ENCODE results near the gene SPATA33.
A peak's percentile ranks its signal among the peaks of the same experiment; 100 is the strongest.
"Not testable (repeated sequence)": the region's sequence is repeated elsewhere in the genome, so short reads cannot be mapped to it uniquely, and the experiment has no call there.

Gene SPATA33

DNA sequence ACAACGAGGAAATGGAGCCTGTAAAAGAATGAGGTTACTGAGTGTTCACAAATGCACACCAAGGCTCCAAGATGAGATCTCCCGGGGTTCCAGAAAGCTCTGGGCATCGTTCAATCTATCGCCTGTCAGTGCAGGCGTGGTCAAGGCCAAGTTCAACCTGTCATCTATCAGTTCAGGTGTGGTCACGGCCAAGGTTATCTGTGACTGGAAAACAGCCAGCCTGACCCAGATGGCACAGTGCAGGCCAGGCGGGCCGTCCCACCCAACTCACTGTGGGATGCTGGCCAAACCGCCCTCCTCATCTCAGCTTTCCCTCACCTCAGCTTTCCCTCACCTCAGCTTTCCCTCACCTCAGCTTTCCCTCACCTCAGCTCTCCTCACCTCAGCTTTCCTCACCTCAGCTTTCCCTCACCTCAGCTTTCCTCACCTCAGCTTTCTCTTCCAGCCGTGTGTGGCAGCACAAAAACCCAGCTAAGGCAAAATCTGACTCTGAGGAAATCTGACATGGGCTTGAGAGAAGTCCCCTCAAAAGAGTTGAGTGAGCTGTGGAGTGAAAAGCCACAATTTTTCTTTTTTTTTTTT, 2.5 kb upstream of the SPATA33 start:
- TF ChIP-seq, protein P1, sequence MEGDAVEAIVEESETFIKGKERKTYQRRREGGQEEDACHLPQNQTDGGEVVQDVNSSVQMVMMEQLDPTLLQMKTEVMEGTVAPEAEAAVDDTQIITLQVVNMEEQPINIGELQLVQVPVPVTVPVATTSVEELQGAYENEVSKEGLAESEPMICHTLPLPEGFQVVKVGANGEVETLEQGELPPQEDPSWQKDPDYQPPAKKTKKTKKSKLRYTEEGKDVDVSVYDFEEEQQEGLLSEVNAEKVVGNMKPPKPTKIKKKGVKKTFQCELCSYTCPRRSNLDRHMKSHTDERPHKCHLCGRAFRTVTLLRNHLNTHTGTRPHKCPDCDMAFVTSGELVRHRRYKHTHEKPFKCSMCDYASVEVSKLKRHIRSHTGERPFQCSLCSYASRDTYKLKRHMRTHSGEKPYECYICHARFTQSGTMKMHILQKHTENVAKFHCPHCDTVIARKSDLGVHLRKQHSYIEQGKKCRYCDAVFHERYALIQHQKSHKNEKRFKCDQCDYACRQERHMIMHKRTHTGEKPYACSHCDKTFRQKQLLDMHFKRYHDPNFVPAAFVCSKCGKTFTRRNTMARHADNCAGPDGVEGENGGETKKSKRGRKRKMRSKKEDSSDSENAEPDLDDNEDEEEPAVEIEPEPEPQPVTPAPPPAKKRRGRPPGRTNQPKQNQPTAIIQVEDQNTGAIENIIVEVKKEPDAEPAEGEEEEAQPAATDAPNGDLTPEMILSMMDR (IDR thresholded peaks at IDR 0.05; ENCODE audit: unreplicated experiment in 3 of 3), result no peak
- Mint-ChIP-seq H3K27me3 (ENCODE audit: low read depth) (no peaks in the 10 kb centered on the region), H3K4me1 (peaks cover 11% of the 10 kb centered on the region), H3K9me3 (no peaks in the 10 kb centered on the region), H3K27ac (no peak overlapping the region), H3K36me3 (ENCODE audit: low read depth) (peaks cover 22% of the 10 kb centered on the region), H3K4me3 (peak overlapping the region; percentile 83 to 95 (median 84))

DNA sequence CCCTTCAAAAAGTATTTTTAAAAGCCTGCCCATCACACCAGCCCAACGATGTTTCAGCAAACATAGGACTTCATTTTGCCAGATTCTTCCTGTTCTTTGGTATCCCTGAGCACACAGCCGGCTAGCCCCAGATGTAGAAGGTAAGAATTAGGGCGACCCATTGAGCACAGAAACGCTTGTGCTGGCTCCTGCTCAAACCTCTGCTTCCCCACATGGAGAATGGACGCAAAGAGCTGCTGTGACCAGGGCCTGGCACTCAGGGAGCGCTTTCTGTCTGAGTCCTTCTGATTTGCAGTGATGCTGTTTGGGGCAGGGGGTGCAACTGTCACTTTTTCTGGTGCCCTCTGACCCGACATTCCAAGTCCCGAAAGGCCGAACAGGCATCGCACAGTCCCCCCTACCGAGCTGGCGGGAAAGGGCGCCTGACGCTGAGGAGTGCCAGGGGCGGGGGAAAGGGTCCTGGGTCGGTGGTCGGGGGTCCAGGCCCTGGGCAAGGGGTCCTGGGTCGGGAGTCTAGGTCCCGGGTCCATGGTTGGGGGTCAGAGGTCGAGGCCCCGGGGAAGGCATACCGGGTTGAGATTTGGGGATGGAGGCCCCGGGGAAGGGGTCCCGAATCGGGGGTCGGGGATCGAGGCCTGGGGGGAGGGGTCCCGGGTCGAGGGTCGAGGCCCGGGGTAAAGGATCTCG, 1.1 kb upstream of the SPATA33 start:
- TF ChIP-seq, protein P1 (IDR thresholded peaks at IDR 0.05; ENCODE audit: unreplicated experiment in 3 of 3), result no peak
- H3K4me1 Mint-ChIP-seq, result peaks cover 11% of the 10 kb centered on the region
- H3K27ac Mint-ChIP-seq, result peak overlapping the region in 2 of 3 experiments; percentile 23 to 39
- peaks cover 2% of the 10 kb centered on the region for H3K9me3 Mint-ChIP-seq
- H3K36me3 Mint-ChIP-seq (ENCODE audit: low read depth), result peaks cover 34% of the 10 kb centered on the region
- peak overlapping the region; percentile 83 to 96 (median 95) for H3K4me3 Mint-ChIP-seq
- H3K27me3 Mint-ChIP-seq (ENCODE audit: low read depth), result no peaks in the 10 kb centered on the region

DNA sequence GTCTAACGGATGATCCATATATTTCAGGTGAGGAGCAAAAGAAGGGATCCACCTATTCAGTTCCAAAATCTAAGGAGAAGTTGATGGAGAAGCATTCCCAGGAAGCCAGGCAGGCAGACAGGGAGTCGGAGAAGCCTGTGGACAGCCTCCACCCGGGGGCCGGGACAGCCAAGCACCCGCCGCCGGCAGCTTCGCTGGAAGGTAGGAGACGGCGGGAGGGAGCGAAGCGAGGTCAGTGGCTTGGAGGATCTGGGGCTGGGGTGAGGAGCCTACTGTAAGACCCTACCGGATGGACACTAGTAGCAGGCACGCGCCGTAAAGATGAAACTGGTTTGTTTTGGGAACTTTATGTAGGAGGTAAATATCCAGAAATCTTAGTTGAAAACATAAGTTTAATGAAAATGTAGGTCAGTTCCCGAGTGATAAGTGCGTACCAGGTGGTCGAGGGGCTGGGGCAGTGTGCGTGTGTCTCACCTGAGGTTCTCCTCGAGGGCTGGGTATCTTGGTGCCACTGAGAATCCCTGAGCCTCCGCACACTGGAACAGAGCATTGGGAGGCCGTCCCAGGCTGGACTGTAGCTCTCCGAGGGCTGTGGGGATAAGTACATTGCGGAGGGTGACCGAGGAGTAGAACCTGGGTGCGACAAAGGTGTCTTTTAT, 714 bp downstream of the SPATA33 start:
- Mint-ChIP-seq H3K4me1 (peaks cover 11% of the 10 kb centered on the region), H3K36me3 (ENCODE audit: low read depth) (peaks cover 50% of the 10 kb centered on the region), H3K4me3 (peak overlapping the region; percentile 94 to 96 (median 95)), H3K9me3 (peaks cover 2% of the 10 kb centered on the region), H3K27me3 (ENCODE audit: low read depth) (no peaks in the 10 kb centered on the region), H3K27ac (peak overlapping the region; percentile 29 to 63 (median 56))
- TF ChIP-seq, protein P1 (IDR thresholded peaks at IDR 0.05; ENCODE audit: unreplicated experiment in 3 of 3), result no peak

DNA sequence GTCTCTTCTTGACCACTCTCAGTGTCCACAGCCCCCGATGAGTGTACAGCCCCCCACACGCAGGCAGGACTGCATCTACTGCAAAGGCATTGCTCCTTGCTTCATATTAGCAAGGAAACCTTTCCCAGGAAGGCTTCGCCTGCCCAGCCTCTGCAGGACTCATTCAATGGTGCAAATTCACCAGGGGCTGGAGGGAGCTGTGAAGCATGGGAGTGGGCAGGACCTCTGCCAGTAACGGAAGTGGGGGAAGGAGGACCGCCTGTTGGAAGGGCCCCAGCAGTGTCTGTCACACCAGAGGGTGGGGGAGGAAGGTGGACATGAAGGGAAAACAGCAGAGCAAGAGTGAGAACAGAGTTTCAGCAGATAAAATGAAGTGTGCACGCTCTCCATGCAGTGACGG, 2.5 kb downstream of the SPATA33 start:
- H3K27ac Mint-ChIP-seq, result no peak overlapping the region
- TF ChIP-seq, protein P1 (IDR thresholded peaks at IDR 0.05; ENCODE audit: unreplicated experiment in 3 of 3), result no peak
- peaks cover 62% of the 10 kb centered on the region for H3K36me3 Mint-ChIP-seq (ENCODE audit: low read depth)
- H3K4me3 Mint-ChIP-seq, result peak overlapping the region; percentile 56 to 69 (median 67)
- peaks cover 11% of the 10 kb centered on the region for H3K4me1 Mint-ChIP-seq
- no peaks in the 10 kb centered on the region for H3K27me3 Mint-ChIP-seq (ENCODE audit: low read depth)
- peaks cover 2% of the 10 kb centered on the region for H3K9me3 Mint-ChIP-seq

DNA sequence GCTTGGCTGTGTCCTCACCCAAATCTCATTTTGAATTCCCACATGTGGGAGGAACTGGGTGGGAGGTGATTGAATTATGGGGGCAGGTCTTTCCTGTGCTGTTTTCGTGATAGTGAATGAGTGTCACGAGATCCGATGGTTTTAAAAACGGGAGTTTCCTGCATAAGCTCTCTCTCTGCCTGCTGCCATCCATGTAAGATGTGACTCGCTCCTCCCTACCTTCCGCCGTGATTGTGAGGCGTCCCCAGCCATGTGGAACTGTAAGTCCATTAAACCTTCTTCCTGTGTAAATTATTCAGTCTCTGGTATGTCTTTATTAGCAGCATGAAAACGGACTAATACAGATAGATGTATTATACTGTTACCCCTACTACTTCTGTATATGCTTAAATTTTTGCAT, 3.6 kb downstream of the SPATA33 start:
- H3K4me1 Mint-ChIP-seq, result peaks cover 11% of the 10 kb centered on the region
- H3K4me3 Mint-ChIP-seq, result peak overlapping the region; percentile 68 to 73 (median 71)
- H3K27ac Mint-ChIP-seq, result no peak overlapping the region
- no peaks in the 10 kb centered on the region for H3K27me3 Mint-ChIP-seq (ENCODE audit: low read depth)
- peaks cover 69% of the 10 kb centered on the region for H3K36me3 Mint-ChIP-seq (ENCODE audit: low read depth)
- TF ChIP-seq, protein P1 (IDR thresholded peaks at IDR 0.05; ENCODE audit: unreplicated experiment in 3 of 3), result no peak
- peaks cover 6% of the 10 kb centered on the region for H3K9me3 Mint-ChIP-seq

DNA sequence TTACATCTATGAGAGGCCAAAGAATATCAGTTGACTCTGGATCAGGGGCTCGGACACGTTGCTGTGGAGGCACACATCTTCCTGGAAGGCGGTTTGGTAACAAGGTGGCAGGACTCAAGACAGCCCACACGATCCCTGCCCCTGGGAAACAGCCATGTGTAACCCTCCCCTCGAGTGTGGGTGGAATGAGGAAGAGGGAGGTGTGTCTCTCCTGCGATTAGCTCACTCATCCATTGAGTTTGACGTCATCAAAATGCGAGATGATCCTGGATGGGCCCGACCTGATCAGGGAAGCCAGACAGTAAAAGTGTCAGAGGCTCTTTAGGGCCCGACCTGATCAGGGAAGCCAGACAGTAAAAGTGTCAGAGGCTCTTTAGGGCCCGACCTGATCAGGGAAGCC, 6.6 kb downstream of the SPATA33 start:
- H3K4me3 Mint-ChIP-seq; H3K27me3 Mint-ChIP-seq (ENCODE audit: low read depth); H3K27ac Mint-ChIP-seq; H3K4me1 Mint-ChIP-seq: not testable (repeated sequence)
- Mint-ChIP-seq H3K9me3 (peaks cover 11% of the 10 kb centered on the region), H3K36me3 (ENCODE audit: low read depth) (peaks cover 65% of the 10 kb centered on the region)

Measured in nephron (organoid).